Measurements from ENCODE around the gene TRAPPC8.
A peak's percentile ranks its signal among the peaks of the same experiment; 100 is the strongest.
"Not testable (repeated sequence)": the region's sequence is repeated elsewhere in the genome, so short reads cannot be mapped to it uniquely, and the experiment has no call there.

Gene TRAPPC8

DNA sequence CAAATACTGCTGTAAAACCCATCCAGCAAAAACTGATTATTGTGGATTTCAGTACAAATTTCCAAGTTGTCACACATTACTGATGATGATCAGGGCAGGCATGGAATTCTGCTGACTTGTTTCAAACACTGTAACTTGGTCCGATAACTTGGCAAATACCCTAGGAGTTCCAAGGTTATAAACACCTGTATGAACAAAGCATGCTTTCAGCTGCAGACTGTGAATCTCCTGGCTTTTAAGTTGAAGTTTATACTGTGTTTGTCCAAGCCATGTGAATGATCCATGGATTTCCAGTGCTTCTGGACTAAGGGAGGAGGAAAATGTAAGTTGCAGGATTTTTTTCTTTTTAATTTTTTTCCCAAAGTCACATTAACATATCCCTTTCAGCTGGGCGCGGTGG is 112.2 kb downstream of the TRAPPC8 start:
- H3K27me3 Mint-ChIP-seq (ENCODE audit: low read depth, poor library complexity), result no peaks in the 10 kb centered on the region

DNA sequence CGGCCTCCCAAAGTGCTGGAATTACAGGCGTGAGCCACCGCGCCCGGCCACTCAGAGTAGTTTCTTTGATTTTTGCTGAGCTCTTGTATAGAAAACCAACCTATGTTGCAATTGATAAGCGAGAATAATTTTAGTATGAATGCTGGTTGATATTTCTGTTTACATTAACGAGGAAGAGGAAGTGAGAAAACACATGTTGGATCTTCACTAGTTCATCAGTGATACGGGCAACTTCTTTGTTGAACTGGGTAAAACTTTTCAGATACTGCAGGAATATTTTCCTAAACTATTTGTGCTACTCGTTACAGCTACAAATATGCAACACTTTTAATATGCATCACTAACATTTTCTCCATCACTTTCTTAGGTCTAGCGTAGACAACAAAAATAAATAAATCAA is 114.3 kb downstream of the TRAPPC8 start:
- no peak overlapping the region for H3K27ac Mint-ChIP-seq

More for the DNA sequence above, 112.2 kb downstream of the TRAPPC8 start:
- H3K9me3 Mint-ChIP-seq, result peaks cover 24% of the 10 kb centered on the region
- peaks cover 65% of the 10 kb centered on the region for H3K36me3 Mint-ChIP-seq (ENCODE audit: low read depth)
- TF ChIP-seq, protein P1, sequence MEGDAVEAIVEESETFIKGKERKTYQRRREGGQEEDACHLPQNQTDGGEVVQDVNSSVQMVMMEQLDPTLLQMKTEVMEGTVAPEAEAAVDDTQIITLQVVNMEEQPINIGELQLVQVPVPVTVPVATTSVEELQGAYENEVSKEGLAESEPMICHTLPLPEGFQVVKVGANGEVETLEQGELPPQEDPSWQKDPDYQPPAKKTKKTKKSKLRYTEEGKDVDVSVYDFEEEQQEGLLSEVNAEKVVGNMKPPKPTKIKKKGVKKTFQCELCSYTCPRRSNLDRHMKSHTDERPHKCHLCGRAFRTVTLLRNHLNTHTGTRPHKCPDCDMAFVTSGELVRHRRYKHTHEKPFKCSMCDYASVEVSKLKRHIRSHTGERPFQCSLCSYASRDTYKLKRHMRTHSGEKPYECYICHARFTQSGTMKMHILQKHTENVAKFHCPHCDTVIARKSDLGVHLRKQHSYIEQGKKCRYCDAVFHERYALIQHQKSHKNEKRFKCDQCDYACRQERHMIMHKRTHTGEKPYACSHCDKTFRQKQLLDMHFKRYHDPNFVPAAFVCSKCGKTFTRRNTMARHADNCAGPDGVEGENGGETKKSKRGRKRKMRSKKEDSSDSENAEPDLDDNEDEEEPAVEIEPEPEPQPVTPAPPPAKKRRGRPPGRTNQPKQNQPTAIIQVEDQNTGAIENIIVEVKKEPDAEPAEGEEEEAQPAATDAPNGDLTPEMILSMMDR (IDR thresholded peaks at IDR 0.05), result no peak
- DNase-seq, result no peak
- H3K4me1 Mint-ChIP-seq, result peaks cover 5% of the 10 kb centered on the region
- H3K27ac Mint-ChIP-seq, result no peak overlapping the region
- no peak overlapping the region for H3K4me3 Mint-ChIP-seq

GRCh38 chr18:31826673-31827325 is 116.1 kb downstream of the TRAPPC8 start:
- not testable (repeated sequence) for H3K4me1 Mint-ChIP-seq; H3K4me3 Mint-ChIP-seq; H3K27me3 Mint-ChIP-seq (ENCODE audit: low read depth, poor library complexity); DNase-seq
- Mint-ChIP-seq H3K36me3 (ENCODE audit: low read depth) (peaks cover 47% of the 10 kb centered on the region), H3K27ac (peak overlapping the region; percentile 23), H3K9me3 (peaks cover 24% of the 10 kb centered on the region)

More for the DNA sequence above, 114.3 kb downstream of the TRAPPC8 start:
- TF ChIP-seq, protein P1 (IDR thresholded peaks at IDR 0.05), result no peak
- DNase-seq, result no peak
- H3K36me3 Mint-ChIP-seq (ENCODE audit: low read depth), result peaks cover 52% of the 10 kb centered on the region
- H3K4me1 Mint-ChIP-seq, result peaks cover 5% of the 10 kb centered on the region
- no peak overlapping the region for H3K4me3 Mint-ChIP-seq
- peaks cover 24% of the 10 kb centered on the region for H3K9me3 Mint-ChIP-seq
- H3K27me3 Mint-ChIP-seq (ENCODE audit: low read depth, poor library complexity), result no peaks in the 10 kb centered on the region

GRCh38 chr18:31825772-31826171 is 117.2 kb downstream of the TRAPPC8 start:
- TF ChIP-seq, protein P1 (IDR thresholded peaks at IDR 0.05), result no peak
- H3K36me3 Mint-ChIP-seq (ENCODE audit: low read depth), result peaks cover 45% of the 10 kb centered on the region
- H3K4me1 Mint-ChIP-seq, result peaks cover 5% of the 10 kb centered on the region

DNA sequence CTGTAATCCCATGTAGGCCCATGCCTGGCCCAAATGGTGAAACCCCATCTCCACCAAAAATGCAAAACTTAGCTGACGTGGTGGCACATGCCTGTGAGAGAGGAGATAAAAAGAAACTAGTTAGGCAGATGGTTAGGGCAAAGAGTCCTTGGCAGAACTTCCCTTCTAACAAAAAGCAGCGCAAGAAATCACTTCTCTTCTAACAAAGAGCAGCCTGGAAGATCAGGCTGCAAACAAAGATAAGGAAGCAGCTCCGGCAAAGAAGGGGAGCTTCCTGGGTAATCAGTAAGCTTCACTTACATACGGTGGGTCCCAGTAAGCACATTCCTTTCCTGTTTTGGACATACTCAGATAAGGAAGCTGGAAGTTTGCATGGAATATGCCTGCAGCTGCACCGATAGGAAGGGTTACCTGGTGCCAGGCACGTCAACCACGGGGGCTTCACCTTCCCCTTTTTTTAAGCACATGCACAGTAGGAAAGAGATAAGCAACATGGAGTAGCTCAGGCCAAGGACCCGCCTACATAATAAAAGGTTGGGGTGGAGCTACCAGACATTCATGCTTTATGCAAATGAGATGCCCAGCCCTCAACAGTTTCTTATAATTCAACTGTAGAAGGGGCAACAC is 121.3 kb downstream of the TRAPPC8 start:
- peaks cover 10% of the 10 kb centered on the region for H3K4me1 Mint-ChIP-seq
- H3K36me3 Mint-ChIP-seq (ENCODE audit: low read depth), result peaks cover 4% of the 10 kb centered on the region
- TF ChIP-seq, protein P1 (IDR thresholded peaks at IDR 0.05), result no peak
- H3K4me3 Mint-ChIP-seq, result no peak overlapping the region
- no peaks in the 10 kb centered on the region for H3K27me3 Mint-ChIP-seq (ENCODE audit: low read depth, poor library complexity)
- no peak for DNase-seq
- H3K27ac Mint-ChIP-seq, result no peak overlapping the region
- peaks cover 3% of the 10 kb centered on the region for H3K9me3 Mint-ChIP-seq

More at GRCh38 chr18:31825772-31826171, 117.2 kb downstream of the TRAPPC8 start:
- H3K27me3 Mint-ChIP-seq (ENCODE audit: low read depth, poor library complexity), result no peaks in the 10 kb centered on the region
- H3K4me3 Mint-ChIP-seq, result no peak overlapping the region
- no peak for DNase-seq
- H3K27ac Mint-ChIP-seq, result no peak overlapping the region
- peaks cover 24% of the 10 kb centered on the region for H3K9me3 Mint-ChIP-seq

DNA sequence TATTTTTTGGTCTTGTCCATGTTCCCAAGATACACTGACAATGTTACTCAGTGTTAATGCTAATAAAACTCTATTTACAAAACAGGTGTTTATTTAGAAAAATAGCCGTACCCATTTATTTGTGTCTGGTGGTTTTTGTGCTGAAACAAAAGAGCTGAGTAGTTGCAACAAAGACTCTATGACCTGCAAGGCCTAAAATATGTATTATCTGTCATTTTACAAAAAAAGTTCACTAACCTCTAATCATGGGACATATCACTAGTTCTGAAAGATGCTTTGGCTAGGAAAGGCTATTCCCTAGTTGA is 123.1 kb downstream of the TRAPPC8 start:
- DNase-seq, result no peak
- Mint-ChIP-seq H3K4me1 (peaks cover 5% of the 10 kb centered on the region), H3K27ac (no peak overlapping the region), H3K27me3 (ENCODE audit: low read depth, poor library complexity) (no peaks in the 10 kb centered on the region), H3K36me3 (ENCODE audit: low read depth) (no peaks in the 10 kb centered on the region), H3K4me3 (no peak overlapping the region), H3K9me3 (no peaks in the 10 kb centered on the region)
- TF ChIP-seq, protein P1 (IDR thresholded peaks at IDR 0.05), result no peak
